Tibial nerve (tissue), 4 donors: ENCODE data around the gene TULP4.

Experiments used
- CTCF ChIP-seq, 5 experiments: fragments of 200-600 bp in 3 of 5; fragments of 450-650 bp in 2 of 5; sonication (generic) in 3 of 5; IDR thresholded peaks; one replicate each; pipeline ENCODE4 v1.5.1; 2016 to 2019; ENCODE audit warnings: antibody characterized with exemption in 5 of 5, mild to moderate bottlenecking in 3 of 5, moderate library complexity in 2 of 5
- EP300 ChIP-seq, 2 donors: sonication (generic); formaldehyde crosslinking; IDR thresholded peaks; one replicate each; pipeline ENCODE4 v1.6.1; 2017; ENCODE audit warnings: antibody characterized with exemption in 2 of 2, mild to moderate bottlenecking in 1 of 2
- POLR2A ChIP-seq, 2 donors: fragments of 450-650 bp; IDR thresholded peaks; one replicate each; pipeline ENCODE4 v1.6.1; 2017; ENCODE audit warnings: antibody characterized with exemption in 2 of 2, mild to moderate bottlenecking in 2 of 2, moderate library complexity in 2 of 2

GRCh38 chr6:158514991-158515390, 202.7 kb downstream of the TULP4 start:
- TF ChIP-seq CTCF (IDR thresholded peaks at IDR 0.05), result no peak
- TF ChIP-seq EP300 (IDR thresholded peaks at IDR 0.05), result no peak
- no peak for TF ChIP-seq POLR2A (IDR thresholded peaks at IDR 0.05)
